ENCODE measurements around the gene FAM25G.
"Not testable (repeated sequence)": the region's sequence is repeated elsewhere in the genome, so short reads cannot be mapped to it uniquely, and the experiment has no call there.

Gene FAM25G

GRCh38 chr10:47475101-47475500 lies 16.4 kb downstream of the FAM25G start:
- H3K27ac ChIP-seq; H3K36me3 ChIP-seq; H3K27me3 ChIP-seq (ENCODE audit: insufficient read depth, low read depth, severe bottlenecking); DNase-seq; H3K9me3 ChIP-seq (ENCODE audit: severe bottlenecking); H3K4me3 ChIP-seq (ENCODE audit: low read depth, low read length): not testable (repeated sequence)

- H3K36me3 ChIP-seq; DNase-seq; H3K9me3 ChIP-seq (ENCODE audit: severe bottlenecking); H3K4me3 ChIP-seq (ENCODE audit: low read depth, low read length); H3K27ac ChIP-seq; H3K27me3 ChIP-seq (ENCODE audit: insufficient read depth, low read depth, severe bottlenecking): not testable (repeated sequence)
Observed at GRCh38 chr10:47473516-47473915, 18.0 kb downstream of the FAM25G start.

GRCh38 chr10:47472647-47473046 lies 18.9 kb downstream of the FAM25G start:
- not testable (repeated sequence) for H3K36me3 ChIP-seq; H3K27ac ChIP-seq; H3K9me3 ChIP-seq (ENCODE audit: severe bottlenecking); H3K27me3 ChIP-seq (ENCODE audit: insufficient read depth, low read depth, severe bottlenecking); DNase-seq; H3K4me3 ChIP-seq (ENCODE audit: low read depth, low read length)

GRCh38 chr10:47472072-47472471 lies 19.4 kb downstream of the FAM25G start:
- not testable (repeated sequence) for DNase-seq; H3K9me3 ChIP-seq (ENCODE audit: severe bottlenecking); H3K36me3 ChIP-seq; H3K27ac ChIP-seq; H3K4me3 ChIP-seq (ENCODE audit: low read depth, low read length); H3K27me3 ChIP-seq (ENCODE audit: insufficient read depth, low read depth, severe bottlenecking)

- H3K36me3 ChIP-seq; DNase-seq; H3K27me3 ChIP-seq (ENCODE audit: insufficient read depth, low read depth, severe bottlenecking); H3K9me3 ChIP-seq (ENCODE audit: severe bottlenecking); H3K27ac ChIP-seq; H3K4me3 ChIP-seq (ENCODE audit: low read depth, low read length): not testable (repeated sequence)
Observed at GRCh38 chr10:47468731-47469528, 22.6 kb downstream of the FAM25G start.

- H3K4me3 ChIP-seq (ENCODE audit: low read depth, low read length); H3K9me3 ChIP-seq (ENCODE audit: severe bottlenecking); H3K27me3 ChIP-seq (ENCODE audit: insufficient read depth, low read depth, severe bottlenecking); DNase-seq; H3K27ac ChIP-seq; H3K36me3 ChIP-seq: not testable (repeated sequence)
Observed at GRCh38 chr10:47467957-47468356, 23.5 kb downstream of the FAM25G start.

- not testable (repeated sequence) for H3K27ac ChIP-seq; H3K9me3 ChIP-seq (ENCODE audit: severe bottlenecking); H3K27me3 ChIP-seq (ENCODE audit: insufficient read depth, low read depth, severe bottlenecking); H3K36me3 ChIP-seq; DNase-seq; H3K4me3 ChIP-seq (ENCODE audit: low read depth, low read length)
Observed at GRCh38 chr10:47467458-47467857, 24.0 kb downstream of the FAM25G start.

GRCh38 chr10:47465216-47465917 lies 26.1 kb downstream of the FAM25G start:
- H3K27ac ChIP-seq; H3K9me3 ChIP-seq (ENCODE audit: severe bottlenecking); H3K27me3 ChIP-seq (ENCODE audit: insufficient read depth, low read depth, severe bottlenecking); H3K4me3 ChIP-seq (ENCODE audit: low read depth, low read length); H3K36me3 ChIP-seq: not testable (repeated sequence)
- DNase-seq, result peak; percentile 23

- H3K27ac ChIP-seq; H3K36me3 ChIP-seq; H3K27me3 ChIP-seq (ENCODE audit: insufficient read depth, low read depth, severe bottlenecking); H3K9me3 ChIP-seq (ENCODE audit: severe bottlenecking); H3K4me3 ChIP-seq (ENCODE audit: low read depth, low read length); DNase-seq: not testable (repeated sequence)
Observed at GRCh38 chr10:47462577-47463358, 28.7 kb downstream of the FAM25G start.

- H3K9me3 ChIP-seq (ENCODE audit: severe bottlenecking); H3K27ac ChIP-seq; H3K27me3 ChIP-seq (ENCODE audit: insufficient read depth, low read depth, severe bottlenecking); H3K36me3 ChIP-seq: not testable (repeated sequence)
- peak; percentile 28; the same call in 1 of the 2 replicates for TF ChIP-seq CTCF (IDR thresholded peaks at IDR 0.05; ENCODE audit: low read depth, low read length)
- H3K4me3 ChIP-seq (ENCODE audit: low read depth, low read length), result peak overlapping the region; percentile 28
- DNase-seq, result peak; percentile 67
Observed at GRCh38 chr10:47461261-47461687, 30.2 kb downstream of the FAM25G start.

Measured in WERI-Rb-1 (cell line).